ENCODE results near the gene TCAP.

DNA sequence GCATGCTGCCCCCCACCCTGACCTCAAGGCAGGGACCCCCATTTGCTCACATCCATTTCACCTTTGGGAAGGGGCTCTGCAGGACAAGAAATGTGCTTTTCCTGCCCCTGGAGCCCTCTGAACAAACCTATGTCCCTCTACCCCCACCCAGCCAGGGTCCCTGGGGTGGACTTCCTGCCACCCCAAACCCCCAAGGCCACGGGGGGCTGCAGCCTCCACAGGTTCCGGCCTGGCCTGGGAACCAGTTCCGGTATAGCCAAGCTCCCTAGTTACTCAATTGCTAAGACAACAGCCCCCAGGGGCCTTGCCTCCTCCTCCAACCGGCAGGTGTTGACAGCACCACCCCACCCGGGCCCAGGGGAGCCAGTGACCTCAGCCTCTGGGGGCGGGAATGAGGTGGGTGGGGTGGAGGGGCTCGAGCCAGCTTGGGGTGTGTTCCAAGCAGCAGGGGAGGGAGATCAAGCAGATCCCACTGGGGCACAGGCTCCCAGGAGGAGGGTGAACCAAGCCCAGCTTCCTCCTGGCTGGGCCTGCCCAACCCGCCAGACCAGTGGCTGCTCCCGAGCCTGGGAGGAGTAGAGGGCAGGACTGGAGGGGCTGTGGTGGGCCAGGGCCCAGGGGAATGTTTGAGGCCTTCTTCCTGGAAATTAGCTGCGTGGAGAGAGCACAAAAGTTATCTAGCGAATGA lies 9.7 kb downstream of the TCAP start:
- TF ChIP-seq, protein P1, sequence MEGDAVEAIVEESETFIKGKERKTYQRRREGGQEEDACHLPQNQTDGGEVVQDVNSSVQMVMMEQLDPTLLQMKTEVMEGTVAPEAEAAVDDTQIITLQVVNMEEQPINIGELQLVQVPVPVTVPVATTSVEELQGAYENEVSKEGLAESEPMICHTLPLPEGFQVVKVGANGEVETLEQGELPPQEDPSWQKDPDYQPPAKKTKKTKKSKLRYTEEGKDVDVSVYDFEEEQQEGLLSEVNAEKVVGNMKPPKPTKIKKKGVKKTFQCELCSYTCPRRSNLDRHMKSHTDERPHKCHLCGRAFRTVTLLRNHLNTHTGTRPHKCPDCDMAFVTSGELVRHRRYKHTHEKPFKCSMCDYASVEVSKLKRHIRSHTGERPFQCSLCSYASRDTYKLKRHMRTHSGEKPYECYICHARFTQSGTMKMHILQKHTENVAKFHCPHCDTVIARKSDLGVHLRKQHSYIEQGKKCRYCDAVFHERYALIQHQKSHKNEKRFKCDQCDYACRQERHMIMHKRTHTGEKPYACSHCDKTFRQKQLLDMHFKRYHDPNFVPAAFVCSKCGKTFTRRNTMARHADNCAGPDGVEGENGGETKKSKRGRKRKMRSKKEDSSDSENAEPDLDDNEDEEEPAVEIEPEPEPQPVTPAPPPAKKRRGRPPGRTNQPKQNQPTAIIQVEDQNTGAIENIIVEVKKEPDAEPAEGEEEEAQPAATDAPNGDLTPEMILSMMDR (conservative IDR thresholded peaks at IDR 0.05; ENCODE audit: low read length) = no peak
- TF ChIP-seq EZH2phosphoT487 (IDR thresholded peaks at IDR 0.05; ENCODE audit: borderline replicate concordance) = no peak

Measured in Loucy (cell line).